Activated T-cell treated with anti-CD3 and anti-CD28 coated beads, Interleukin-2, amount 50 U/mL, for 24 hours (primary cell): ENCODE measurements around the gene CARMIL3.
A peak's percentile ranks its signal among the peaks of the same experiment; 100 is the strongest.
"Not testable (repeated sequence)": the region's sequence is repeated elsewhere in the genome, so short reads cannot be mapped to it uniquely, and the experiment has no call there.

Source experiments
- DNase-seq: peaks from one replicate; pipeline ENCODE4 v3.0.0-alpha.2; 2020
- H3K27ac Mint-ChIP-seq: 2 replicates; pipeline ENCODE4 v1.8.0; 2020; ENCODE audit warnings: mild to moderate bottlenecking, mixed read lengths
- H3K27me3 Mint-ChIP-seq: 2 replicates; pipeline ENCODE4 v1.8.0; 2020; ENCODE audit warnings: mixed read lengths
- H3K36me3 Mint-ChIP-seq: 2 replicates; pipeline ENCODE4 v1.8.0; 2020; ENCODE audit warnings: low read depth, mixed read lengths
- H3K4me1 Mint-ChIP-seq: 2 replicates; pipeline ENCODE4 v1.8.0; 2020; ENCODE audit warnings: low read depth, mixed read lengths
- H3K4me3 Mint-ChIP-seq: 2 replicates; pipeline ENCODE4 v1.8.0; 2020; ENCODE audit warnings: mild to moderate bottlenecking, moderate library complexity, mixed read lengths
- H3K9me3 Mint-ChIP-seq: 2 replicates; pipeline ENCODE4 v1.8.0; 2020; ENCODE audit warnings: mixed read lengths

CARMIL3 gene

DNA sequence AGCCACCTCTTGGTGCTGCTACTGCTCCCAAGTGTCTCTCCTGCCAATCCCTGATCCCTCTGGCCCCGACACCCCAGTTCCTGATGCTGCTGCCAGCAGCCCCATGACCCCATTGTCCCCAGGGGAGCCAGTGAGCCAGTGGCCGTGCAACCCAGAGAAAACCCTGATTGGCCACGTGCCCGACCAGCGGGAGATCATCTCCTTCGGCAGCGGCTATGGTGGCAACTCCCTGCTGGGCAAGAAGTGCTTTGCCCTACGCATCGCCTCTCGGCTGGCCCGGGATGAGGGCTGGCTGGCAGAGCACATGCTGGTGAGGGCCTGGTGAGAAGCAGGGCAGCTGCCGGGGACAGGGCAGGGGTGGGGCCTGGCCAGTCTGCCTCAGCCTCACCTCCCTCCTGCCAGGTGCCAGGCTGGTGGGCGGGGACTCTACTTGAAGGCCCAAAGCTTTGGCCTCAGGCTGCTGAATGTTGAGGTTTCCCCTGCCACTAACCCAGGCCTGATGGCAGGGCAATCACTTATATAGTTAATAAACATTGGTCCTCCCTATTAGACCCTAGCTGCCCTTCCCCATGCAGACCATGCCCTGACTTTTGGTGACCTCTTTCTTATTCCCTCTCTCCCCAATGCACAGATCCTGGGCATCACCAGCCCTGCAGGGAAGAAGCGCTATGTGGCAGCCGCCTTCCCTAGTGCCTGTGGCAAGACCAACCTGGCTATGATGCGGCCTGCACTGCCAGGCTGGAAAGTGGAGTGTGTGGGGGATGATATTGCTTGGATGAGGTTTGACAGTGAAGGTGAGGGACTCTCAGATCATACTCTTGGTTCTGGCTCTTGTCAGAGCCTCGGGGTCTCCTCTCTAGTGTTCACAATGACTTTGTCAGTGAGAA is 47.4 kb downstream of the CARMIL3 start:
- Mint-ChIP-seq H3K9me3 (no peaks in the 10 kb centered on the region), H3K27ac (no peak overlapping the region), H3K4me1 (peaks cover 15% of the 10 kb centered on the region), H3K4me3 (no peak overlapping the region), H3K36me3 (peaks cover 88% of the 10 kb centered on the region), H3K27me3 (no peaks in the 10 kb centered on the region)
- no peak for DNase-seq

DNA sequence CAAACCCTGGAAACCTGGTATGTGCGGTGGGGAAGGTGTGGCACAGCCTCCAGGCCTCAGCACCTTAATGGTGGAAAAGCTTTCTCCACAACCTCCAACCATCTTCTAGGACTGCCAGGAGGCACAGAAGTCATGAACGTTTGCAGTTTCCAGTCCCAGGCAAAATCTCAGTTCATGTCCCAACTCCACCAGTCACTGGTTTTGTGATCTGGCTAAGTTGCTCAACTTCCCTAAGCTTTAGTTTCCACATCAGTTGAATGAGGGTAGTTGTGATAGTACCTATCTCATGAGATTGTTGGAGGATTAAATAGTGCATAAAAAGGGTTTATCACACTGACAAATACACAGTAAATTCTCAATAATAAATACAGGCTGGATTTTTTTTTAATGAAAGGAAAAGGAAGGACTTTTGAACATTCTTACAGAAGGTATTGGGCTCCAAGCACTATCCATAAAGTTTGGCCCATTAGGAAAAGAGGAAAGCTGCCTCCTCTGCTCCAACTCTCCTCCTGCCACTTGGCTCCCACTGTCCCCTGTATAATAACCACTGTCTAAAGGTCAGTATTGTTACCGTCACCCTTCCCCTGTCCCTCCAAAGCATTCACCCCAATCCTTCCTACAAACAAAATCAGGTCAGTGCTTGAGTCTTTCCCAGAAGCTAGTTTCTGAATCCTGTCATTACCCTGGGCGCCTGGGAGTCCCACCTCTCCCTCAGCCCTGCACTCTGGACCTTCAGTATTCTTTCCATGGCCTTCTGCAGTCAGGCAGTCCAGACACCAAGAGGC is 48.6 kb downstream of the CARMIL3 start:
- DNase-seq, result no peak
- H3K4me3 Mint-ChIP-seq, result no peak overlapping the region
- peaks cover 89% of the 10 kb centered on the region for H3K36me3 Mint-ChIP-seq
- no peaks in the 10 kb centered on the region for H3K27me3 Mint-ChIP-seq
- peaks cover 13% of the 10 kb centered on the region for H3K4me1 Mint-ChIP-seq
- no peaks in the 10 kb centered on the region for H3K9me3 Mint-ChIP-seq
- H3K27ac Mint-ChIP-seq, result peak overlapping the region; percentile 29

DNA sequence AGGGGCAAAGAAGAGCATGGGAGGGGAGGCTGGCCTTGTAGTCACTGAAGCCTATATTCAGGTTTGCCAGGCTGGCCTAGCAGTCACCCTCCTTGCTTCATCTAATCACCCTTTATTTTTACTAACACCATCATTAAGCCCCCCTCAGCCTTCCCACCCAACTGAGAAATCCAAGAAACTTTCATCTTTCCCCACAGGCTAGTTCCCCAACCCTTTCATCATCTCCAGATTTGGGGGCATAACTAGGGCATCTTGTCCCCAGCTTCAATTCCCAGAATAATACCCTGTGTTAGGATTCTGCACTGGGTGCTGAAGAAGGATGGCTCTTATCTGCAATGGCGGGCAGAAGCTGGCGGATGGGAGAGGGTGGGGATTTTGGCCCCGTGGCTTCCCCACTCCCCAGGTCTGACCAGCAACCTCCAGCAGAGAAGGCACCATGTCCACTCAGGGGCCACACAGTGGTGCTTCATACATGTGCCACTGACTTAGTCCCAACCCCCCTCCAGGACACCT is 49.2 kb downstream of the CARMIL3 start:
- Mint-ChIP-seq H3K9me3 (no peaks in the 10 kb centered on the region), H3K36me3 (peaks cover 84% of the 10 kb centered on the region), H3K27ac (no peak overlapping the region), H3K4me1 (peaks cover 10% of the 10 kb centered on the region), H3K4me3 (no peak overlapping the region), H3K27me3 (no peaks in the 10 kb centered on the region)
- no peak for DNase-seq

DNA sequence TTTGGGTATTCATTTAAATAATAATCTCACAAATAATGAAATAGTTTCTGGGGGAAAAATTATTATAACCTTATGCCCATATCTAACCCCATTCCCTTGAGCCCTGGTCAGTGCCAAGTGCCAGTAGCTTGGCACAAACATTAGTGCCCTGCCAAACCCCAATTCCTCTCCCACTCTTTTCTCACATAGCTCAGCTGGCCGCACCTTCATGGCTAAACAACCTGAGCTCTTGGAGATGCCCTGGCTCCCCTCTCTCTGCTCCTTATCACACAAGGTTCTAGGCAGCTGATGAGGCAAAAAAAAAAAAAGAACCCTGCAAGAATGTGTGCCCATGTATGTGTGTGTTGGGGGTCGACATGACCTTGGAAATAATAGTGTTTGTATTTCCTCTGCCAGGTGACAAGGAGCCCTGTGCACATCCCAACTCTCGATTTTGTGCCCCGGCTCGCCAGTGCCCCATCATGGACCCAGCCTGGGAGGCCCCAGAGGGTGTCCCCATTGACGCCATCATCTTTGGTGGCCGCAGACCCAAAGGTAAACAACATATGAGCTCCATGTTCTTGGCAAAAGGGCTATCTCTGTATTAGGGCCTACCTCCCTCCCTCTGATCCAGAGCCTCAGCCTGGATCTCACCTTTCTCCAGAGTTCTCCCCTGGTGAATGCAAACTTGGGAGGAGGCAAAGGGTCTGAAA is 50.7 kb downstream of the CARMIL3 start:
- H3K27ac Mint-ChIP-seq, result no peak overlapping the region
- H3K27me3 Mint-ChIP-seq, result no peaks in the 10 kb centered on the region
- no peaks in the 10 kb centered on the region for H3K9me3 Mint-ChIP-seq
- DNase-seq, result no peak
- peaks cover 4% of the 10 kb centered on the region for H3K4me1 Mint-ChIP-seq
- H3K4me3 Mint-ChIP-seq, result no peak overlapping the region
- H3K36me3 Mint-ChIP-seq, result peaks cover 73% of the 10 kb centered on the region

DNA sequence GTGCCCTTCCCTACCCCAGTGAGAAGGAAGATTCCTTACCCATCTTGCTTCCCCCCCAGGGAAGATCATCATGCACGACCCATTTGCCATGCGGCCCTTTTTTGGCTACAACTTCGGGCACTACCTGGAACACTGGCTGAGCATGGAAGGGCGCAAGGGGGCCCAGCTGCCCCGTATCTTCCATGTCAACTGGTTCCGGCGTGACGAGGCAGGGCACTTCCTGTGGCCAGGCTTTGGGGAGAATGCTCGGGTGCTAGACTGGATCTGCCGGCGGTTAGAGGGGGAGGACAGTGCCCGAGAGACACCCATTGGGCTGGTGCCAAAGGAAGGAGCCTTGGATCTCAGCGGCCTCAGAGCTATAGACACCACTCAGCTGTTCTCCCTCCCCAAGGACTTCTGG is 51.6 kb downstream of the CARMIL3 start:
- Mint-ChIP-seq H3K27ac (no peak overlapping the region), H3K27me3 (no peaks in the 10 kb centered on the region)

DNA sequence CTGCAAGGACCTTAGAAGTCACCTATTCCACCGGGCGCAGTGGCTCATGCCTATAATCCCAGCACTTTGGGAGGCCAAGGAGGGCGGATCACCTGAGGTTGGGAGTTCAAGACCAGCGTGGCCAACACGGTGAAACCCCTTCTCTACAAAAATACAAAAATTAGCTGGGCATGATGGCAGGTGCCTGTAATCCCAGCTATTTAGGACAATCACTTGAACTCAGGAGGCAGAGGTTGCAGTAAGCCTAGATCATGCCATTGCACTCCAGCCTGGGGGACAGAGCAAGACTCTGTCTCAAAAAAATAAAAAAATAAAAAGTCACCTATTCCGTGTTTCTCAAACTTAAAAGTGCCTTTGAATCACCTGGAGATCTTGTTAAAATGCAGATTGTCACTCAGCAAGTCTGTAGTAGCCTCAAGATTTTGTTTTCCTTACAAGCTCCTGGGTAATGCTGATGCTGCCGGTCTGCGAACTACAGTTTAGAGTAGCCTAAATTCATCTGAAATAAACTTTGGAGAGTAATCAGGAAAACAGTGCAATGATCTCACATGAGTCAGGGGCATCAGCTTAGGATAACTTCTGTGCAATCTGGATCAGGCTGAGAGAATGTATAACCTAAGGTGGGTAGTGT is 53.9 kb downstream of the CARMIL3 start:
- not testable (repeated sequence) for H3K9me3 Mint-ChIP-seq, DNase-seq, H3K27me3 Mint-ChIP-seq, H3K4me3 Mint-ChIP-seq
- H3K27ac Mint-ChIP-seq, result peak overlapping the region; percentile 71
- peaks cover 23% of the 10 kb centered on the region for H3K4me1 Mint-ChIP-seq
- H3K36me3 Mint-ChIP-seq, result peaks cover 42% of the 10 kb centered on the region

More for the DNA sequence above, 51.6 kb downstream of the CARMIL3 start:
- Mint-ChIP-seq H3K4me1 (peaks cover 8% of the 10 kb centered on the region), H3K9me3 (no peaks in the 10 kb centered on the region), H3K36me3 (peaks cover 65% of the 10 kb centered on the region), H3K4me3 (no peak overlapping the region)
- DNase-seq, result no peak

DNA sequence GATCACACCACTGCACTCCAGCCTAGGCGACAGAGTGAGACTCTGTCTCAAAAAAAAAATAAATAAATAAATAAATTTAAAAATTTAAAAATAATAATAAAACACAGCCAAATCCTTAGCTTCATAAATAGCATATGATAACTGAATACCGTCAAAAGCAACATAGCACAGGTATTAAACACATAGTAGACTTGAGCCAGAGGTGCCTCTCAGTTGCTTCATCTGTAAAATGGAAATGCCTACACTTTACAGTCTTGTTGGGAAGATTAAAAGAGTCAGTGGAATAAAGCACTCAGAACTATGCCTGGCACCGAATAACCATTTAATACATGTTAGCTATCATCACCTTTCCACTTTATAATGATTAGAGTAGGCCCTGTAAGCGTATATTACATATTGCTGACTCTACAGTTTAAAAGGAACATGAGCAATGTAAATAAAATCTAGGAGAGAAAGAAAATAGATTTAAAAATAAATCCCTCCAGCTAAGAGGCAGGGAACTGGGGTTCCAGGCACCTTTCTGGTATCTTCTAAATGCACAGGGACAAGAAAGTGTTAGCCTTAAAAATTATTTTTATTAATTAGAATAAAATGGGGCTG is 55.0 kb downstream of the CARMIL3 start:
- Mint-ChIP-seq H3K27me3 (no peaks in the 10 kb centered on the region), H3K36me3 (peaks cover 32% of the 10 kb centered on the region), H3K4me3 (no peak overlapping the region), H3K9me3 (no peaks in the 10 kb centered on the region), H3K27ac (no peak overlapping the region), H3K4me1 (peaks cover 23% of the 10 kb centered on the region)
- DNase-seq, result no peak

DNA sequence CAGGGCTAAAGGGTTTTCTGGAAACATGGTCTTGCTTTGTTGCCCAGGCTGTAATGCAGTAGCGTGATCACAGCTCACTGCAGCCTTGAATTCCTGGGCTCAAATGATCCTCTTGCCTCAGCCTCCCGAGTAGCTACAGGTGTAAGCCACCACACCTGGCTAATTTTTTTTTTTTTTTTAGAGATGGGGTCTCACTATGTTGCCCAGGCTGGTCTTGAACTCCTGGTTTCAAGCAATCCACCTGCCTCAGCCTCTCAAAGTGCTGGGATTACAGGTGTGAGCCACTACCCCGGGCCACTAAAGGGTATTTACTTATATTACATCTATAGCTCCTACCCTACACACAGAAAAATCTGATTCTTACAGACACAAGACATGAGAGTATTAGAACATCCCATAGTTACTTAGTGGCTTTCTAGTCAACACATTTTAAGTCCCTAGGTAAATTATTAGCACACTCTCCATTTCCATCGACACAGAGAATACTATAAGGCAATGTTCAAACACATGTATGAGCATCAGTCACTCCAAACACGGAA is 56.6 kb downstream of the CARMIL3 start:
- H3K27me3 Mint-ChIP-seq, result no peaks in the 10 kb centered on the region
- H3K9me3 Mint-ChIP-seq, result no peaks in the 10 kb centered on the region
- peaks cover 23% of the 10 kb centered on the region for H3K4me1 Mint-ChIP-seq
- no peak for DNase-seq
- peak overlapping the region; percentile 52 for H3K4me3 Mint-ChIP-seq
- peaks cover 19% of the 10 kb centered on the region for H3K36me3 Mint-ChIP-seq
- H3K27ac Mint-ChIP-seq, result peak overlapping the region; percentile 95

DNA sequence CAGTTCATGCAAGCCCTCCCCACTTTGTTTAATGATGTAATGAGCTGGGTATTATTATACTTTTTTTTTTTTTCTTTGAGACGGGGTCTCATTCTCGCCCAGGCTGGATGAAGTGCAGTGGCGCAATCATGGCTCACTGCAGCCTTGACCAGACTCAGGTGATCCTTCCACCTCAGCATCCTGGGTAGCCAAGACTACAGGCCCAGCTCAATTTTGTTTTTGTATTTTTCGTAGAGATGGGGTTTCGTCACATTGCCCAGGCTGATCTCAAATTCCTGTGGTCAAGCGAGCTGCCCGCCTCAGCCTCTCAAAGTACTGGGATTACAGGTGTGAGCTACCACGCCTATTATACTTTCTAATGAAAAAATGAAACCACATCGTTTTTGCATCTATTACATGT is 58.3 kb downstream of the CARMIL3 start:
- no peaks in the 10 kb centered on the region for H3K27me3 Mint-ChIP-seq
- H3K4me1 Mint-ChIP-seq, result peaks cover 25% of the 10 kb centered on the region
- H3K36me3 Mint-ChIP-seq, result peaks cover 15% of the 10 kb centered on the region
- H3K27ac Mint-ChIP-seq, result no peak overlapping the region
- no peak overlapping the region for H3K4me3 Mint-ChIP-seq
- H3K9me3 Mint-ChIP-seq, result no peaks in the 10 kb centered on the region
- DNase-seq, result no peak

DNA sequence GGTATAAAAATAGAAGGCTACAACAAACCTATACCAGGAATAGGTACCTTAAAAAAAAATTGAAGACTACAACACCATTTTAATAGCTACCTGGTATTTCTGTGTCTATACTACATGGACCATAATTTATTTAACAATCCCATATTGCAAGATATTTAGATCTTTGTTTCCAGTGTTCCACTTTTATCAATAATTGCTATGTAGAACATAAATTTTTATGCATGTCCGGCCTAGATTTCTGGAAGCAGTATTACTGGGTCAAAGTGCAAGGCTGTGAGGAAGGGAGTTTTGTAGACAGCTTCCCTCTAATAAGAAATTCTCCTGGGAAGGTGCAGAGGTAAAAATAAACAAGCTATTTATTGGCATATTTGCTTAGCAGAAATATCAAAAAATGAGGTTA is 58.7 kb downstream of the CARMIL3 start:
- peaks cover 17% of the 10 kb centered on the region for H3K36me3 Mint-ChIP-seq
- H3K4me3 Mint-ChIP-seq, result no peak overlapping the region
- H3K4me1 Mint-ChIP-seq, result peaks cover 30% of the 10 kb centered on the region
- no peaks in the 10 kb centered on the region for H3K27me3 Mint-ChIP-seq
- no peak for DNase-seq
- H3K27ac Mint-ChIP-seq, result no peak overlapping the region
- no peaks in the 10 kb centered on the region for H3K9me3 Mint-ChIP-seq

DNA sequence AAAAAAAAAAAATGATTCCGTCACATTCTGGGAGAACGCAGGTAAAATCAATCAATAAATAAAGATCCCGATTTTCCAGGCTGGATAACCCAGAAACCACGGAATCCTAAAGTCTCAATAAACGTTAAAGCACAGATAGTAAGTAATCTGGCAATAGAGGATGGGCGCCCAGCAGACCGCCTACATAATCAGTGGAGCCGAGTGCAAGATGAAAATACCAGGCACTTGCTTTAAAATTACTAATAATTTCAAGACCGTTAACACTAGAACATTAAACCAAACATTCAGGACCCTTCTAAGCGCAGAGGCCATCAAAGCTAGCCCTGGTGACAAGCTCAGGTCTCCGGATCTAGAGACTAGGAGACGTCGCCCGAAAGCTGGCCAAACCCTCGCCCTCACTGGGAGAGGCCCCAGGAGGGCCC is 61.6 kb downstream of the CARMIL3 start:
- no peak for DNase-seq
- no peaks in the 10 kb centered on the region for H3K9me3 Mint-ChIP-seq
- no peaks in the 10 kb centered on the region for H3K27me3 Mint-ChIP-seq
- H3K27ac Mint-ChIP-seq, result peak overlapping the region; percentile 99
- H3K36me3 Mint-ChIP-seq, result peaks cover 44% of the 10 kb centered on the region
- peak overlapping the region; percentile 90 for H3K4me3 Mint-ChIP-seq
- peaks cover 39% of the 10 kb centered on the region for H3K4me1 Mint-ChIP-seq

DNA sequence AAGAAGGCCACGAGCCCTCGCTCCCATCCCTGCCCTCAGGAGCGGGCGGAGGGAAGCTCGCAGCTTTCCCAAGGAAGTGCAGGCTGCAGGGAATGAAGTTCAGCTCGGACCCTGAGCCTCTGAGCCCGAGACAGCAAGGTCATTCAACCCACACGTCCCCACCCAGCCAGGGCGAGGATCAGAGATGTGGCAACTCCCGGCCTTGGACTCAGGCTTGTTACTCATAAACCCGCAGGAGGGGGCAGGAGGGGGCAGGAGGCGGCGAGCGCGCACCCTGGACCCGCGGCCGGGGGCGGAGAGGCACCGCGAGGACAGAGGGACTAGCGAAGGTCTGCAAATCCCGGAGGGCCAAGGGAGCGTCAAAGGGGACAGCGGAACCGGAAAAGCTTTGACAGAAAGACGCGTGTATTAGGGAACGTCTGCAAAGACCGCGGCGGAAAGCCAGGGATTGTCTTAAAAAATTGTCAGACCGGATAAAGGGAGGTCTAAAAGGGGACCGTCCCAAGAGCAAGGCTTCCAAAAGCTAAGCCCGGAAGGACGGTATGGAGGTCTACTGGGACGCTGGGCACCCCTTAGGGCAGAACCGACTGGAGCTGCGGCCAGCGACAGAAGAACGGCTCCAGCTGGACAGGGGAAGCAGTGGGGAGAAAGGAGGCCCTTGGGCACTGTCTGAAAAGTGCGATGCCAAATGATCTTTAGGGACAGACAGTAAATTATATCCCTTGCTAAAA is 62.2 kb downstream of the CARMIL3 start:
- Mint-ChIP-seq H3K9me3 (no peaks in the 10 kb centered on the region), H3K27me3 (no peaks in the 10 kb centered on the region), H3K36me3 (peaks cover 50% of the 10 kb centered on the region), H3K4me3 (peak overlapping the region; percentile 90), H3K4me1 (peaks cover 33% of the 10 kb centered on the region), H3K27ac (peak overlapping the region; percentile 99)
- DNase-seq, result peak; percentile 85
